GM23248 (cell line): Measurements from ENCODE around the gene MYO3A. TPM values are rescaled to one million over a fixed set of nuclear protein-coding genes. Genes with fewer than 3 reads are reported as not detected.

Source experiments
- DNase-seq: peaks from one replicate; pipeline ENCODE4 v3.0.0-alpha.2; 2015
- H2AFZ ChIP-seq: fragments of 200-600 bp; sonication (generic); 2 replicates; pipeline ENCODE4 v1.6.1; 2016; ENCODE audit warnings: antibody characterized with exemption
- H3F3A ChIP-seq: fragments of 200-600 bp; sonication (generic); 2 replicates; pipeline ENCODE4 v1.6.1; 2016; ENCODE audit warnings: mild to moderate bottlenecking, antibody characterized with exemption, mixed run types; ENCODE audit not compliant: insufficient read depth
- H3K27ac ChIP-seq: fragments of 200-600 bp; sonication (generic); 2 replicates; pipeline ENCODE4 v1.5.1; 2016; ENCODE audit warnings: mild to moderate bottlenecking
- H3K27me3 ChIP-seq: fragments of 200-600 bp; sonication (generic); replicated peaks from 2 replicates; pipeline ENCODE4 v1.6.1; 2016; ENCODE audit warnings: mild to moderate bottlenecking; ENCODE audit not compliant: insufficient read depth
- H3K36me3 ChIP-seq: fragments of 200-600 bp; sonication (generic); 2 replicates; pipeline ENCODE4 v1.6.1; 2016; ENCODE audit warnings: low read depth, mild to moderate bottlenecking
- H3K4me1 ChIP-seq: fragments of 200-600 bp; sonication (generic); 2 replicates; pipeline ENCODE4 v1.6.1; 2016; ENCODE audit warnings: mild to moderate bottlenecking; ENCODE audit not compliant: insufficient read depth
- H3K4me2 ChIP-seq: fragments of 200-600 bp; sonication (generic); one replicate; pipeline ENCODE4 v1.6.1; 2016; ENCODE audit warnings: mild to moderate bottlenecking; ENCODE audit not compliant: unreplicated experiment
- H3K4me3 ChIP-seq: fragments of 200-600 bp; sonication (generic); 2 replicates; pipeline ENCODE4 v1.5.1; 2016; ENCODE audit warnings: mild to moderate bottlenecking
- H3K79me2 ChIP-seq: fragments of 200-600 bp; sonication (generic); 2 replicates; pipeline ENCODE4 v1.6.1; 2016; ENCODE audit warnings: mild to moderate bottlenecking; ENCODE audit not compliant: insufficient read depth
- H3K9ac ChIP-seq: fragments of 200-600 bp; sonication (generic); 2 replicates; pipeline ENCODE4 v1.6.1; 2016; ENCODE audit warnings: mild to moderate bottlenecking
- H3K9me2 ChIP-seq: fragments of 200-600 bp; sonication (generic); 2 replicates; pipeline ENCODE4 v1.6.1; 2016; ENCODE audit warnings: mixed run types, mild to moderate bottlenecking, moderate library complexity; ENCODE audit not compliant: insufficient read depth
- H3K9me3 ChIP-seq: fragments of 200-600 bp; sonication (generic); one replicate; pipeline ENCODE4 v1.6.1; 2017; ENCODE audit warnings: low read depth
- H4K20me1 ChIP-seq: fragments of 200-600 bp; sonication (generic); 2 replicates; pipeline ENCODE4 v1.6.0; 2016; ENCODE audit not compliant: insufficient read depth
- EZH2 ChIP-seq: fragments of 200-600 bp; sonication (generic); IDR thresholded peaks from 2 replicates; pipeline ENCODE4 v1.6.1; 2018; ENCODE audit warnings: antibody characterized with exemption, mild to moderate bottlenecking; ENCODE audit not compliant: insufficient read depth, poor library complexity, severe bottlenecking
- EZH2phosphoT487 ChIP-seq: fragments of 200-600 bp; sonication (generic); IDR thresholded peaks from 2 replicates; pipeline ENCODE4 v1.6.1; 2018; ENCODE audit warnings: antibody characterized with exemption, moderate library complexity, mild to moderate bottlenecking, low read depth; ENCODE audit not compliant: insufficient read depth
- whole genome bisulfite sequencing, 2 experiments: methylation state at CpG; one replicate each; pipeline ENCODE4 v1.1.6; 2015 to 2017; ENCODE audit warnings: low lambda C conversion rate in 2 of 2, low coverage in 1 of 2; ENCODE audit errors: missing lambda C conversion rate in 2 of 2; 5-methylcytosine and 5-hydroxymethylcytosine counted together
- in situ Hi-C: fragments of 300-500 bp; cut with MboI; formaldehyde crosslinking; loops from 2 replicates; pipeline ENCODE4 v1.15.0; 2020
- polyA plus RNA-seq: library from polyadenylated mRNA; unstranded; fragments of >200 nt; fragmentation: Nextera tagmentation; extraction: Ambion mirVana; gene quantifications from 2 replicates; pipeline ENCODE4 v1.2.1, GENCODE V29; 2016
- total RNA-seq: library from RNA; depleted of rRNA; stranded (reverse); fragments of >200 nt; shearing (Covaris generic); gene quantifications from 2 replicates; pipeline ENCODE4 v1.2.3, GENCODE V29; 2014

MYO3A gene
- total and polyA plus RNA-seq, 2 experiments from 2014 or later: not detected

- Histone ChIP-seq H3K27ac (no peak overlapping the region), H3K9me3 (no peaks in the 10 kb centered on the region), H3K27me3 (no peaks in the 10 kb centered on the region), H2AFZ (no peak overlapping the region), H3K9me2 (no peaks in the 10 kb centered on the region), H3F3A (no peaks in the 10 kb centered on the region), H3K9ac (no peak overlapping the region), H3K4me3 (no peak overlapping the region), H3K79me2 (no peaks in the 10 kb centered on the region), H3K4me1 (no peaks in the 10 kb centered on the region), H3K36me3 (no peaks in the 10 kb centered on the region), H4K20me1 (no peaks in the 10 kb centered on the region), H3K4me2 (no peak overlapping the region)
- TF ChIP-seq EZH2phosphoT487 (no peak), EZH2 (no peak)
- WGBS, 2 experiments: 10 to 13% methylated on average over 3 of the region's 3 CpGs
- DNase-seq: no peak
- in situ Hi-C loops: no loop called here
Observed at GRCh38 chr10:25896421-25896820, 37.6 kb upstream of the MYO3A start.

- in situ Hi-C loops: no loop called here
- Histone ChIP-seq H3F3A (no peaks in the 10 kb centered on the region), H3K36me3 (no peaks in the 10 kb centered on the region), H3K4me1 (no peaks in the 10 kb centered on the region), H3K9me2 (no peaks in the 10 kb centered on the region), H2AFZ (no peak overlapping the region), H3K27ac (no peak overlapping the region), H4K20me1 (no peaks in the 10 kb centered on the region), H3K9me3 (no peaks in the 10 kb centered on the region), H3K4me3 (no peak overlapping the region), H3K79me2 (no peaks in the 10 kb centered on the region), H3K4me2 (no peak overlapping the region), H3K9ac (no peak overlapping the region), H3K27me3 (no peaks in the 10 kb centered on the region)
- TF ChIP-seq EZH2 (no peak), EZH2phosphoT487 (no peak)
- no peak for DNase-seq
- WGBS, 2 experiments: 14 to 25% methylated on average over 3 of the region's 3 CpGs
Observed at GRCh38 chr10:25899304-25899703, 34.7 kb upstream of the MYO3A start.

- no peak overlapping the region for H2AFZ ChIP-seq
- H3K79me2 ChIP-seq: no peaks in the 10 kb centered on the region
- H3K9ac ChIP-seq: no peak overlapping the region
- H3K27ac ChIP-seq: no peak overlapping the region
- H3K4me1 ChIP-seq: no peaks in the 10 kb centered on the region
- DNase-seq: no peak
- H4K20me1 ChIP-seq: no peaks in the 10 kb centered on the region
- no peak overlapping the region for H3K4me2 ChIP-seq
- WGBS, 2 experiments: 62 to 68% methylated on average over 4 of the region's 4 CpGs
- no peaks in the 10 kb centered on the region for H3K9me3 ChIP-seq
- H3K27me3 ChIP-seq: no peaks in the 10 kb centered on the region
- TF ChIP-seq EZH2: no peak
- no peak for TF ChIP-seq EZH2phosphoT487
- in situ Hi-C loops: no loop called here
- H3K4me3 ChIP-seq: no peak overlapping the region
- H3F3A ChIP-seq: no peaks in the 10 kb centered on the region
- H3K9me2 ChIP-seq: no peaks in the 10 kb centered on the region
- H3K36me3 ChIP-seq: no peaks in the 10 kb centered on the region
Observed at GRCh38 chr10:25901199-25901598, 32.8 kb upstream of the MYO3A start.

GRCh38 chr10:25902002-25902401, 32.0 kb upstream of the MYO3A start:
- H3K36me3 ChIP-seq: no peaks in the 10 kb centered on the region
- H3K27me3 ChIP-seq: no peaks in the 10 kb centered on the region
- H3K27ac ChIP-seq: no peak overlapping the region
- H3K4me2 ChIP-seq: no peak overlapping the region
- H3K9me3 ChIP-seq: no peaks in the 10 kb centered on the region
- H3K4me3 ChIP-seq: no peak overlapping the region
- H3K9me2 ChIP-seq: no peaks in the 10 kb centered on the region
- TF ChIP-seq EZH2 (no peak), EZH2phosphoT487 (no peak)
- WGBS, 2 experiments: 50 to 53% methylated on average over 5 of the region's 5 CpGs
- no peak overlapping the region for H2AFZ ChIP-seq
- no peaks in the 10 kb centered on the region for H3F3A ChIP-seq
- H3K9ac ChIP-seq: no peak overlapping the region
- DNase-seq: no peak
- H4K20me1 ChIP-seq: no peaks in the 10 kb centered on the region
- H3K4me1 ChIP-seq: no peaks in the 10 kb centered on the region
- in situ Hi-C loops: no loop called here
- H3K79me2 ChIP-seq: no peaks in the 10 kb centered on the region

- Histone ChIP-seq H4K20me1 (no peaks in the 10 kb centered on the region), H3K4me1 (no peaks in the 10 kb centered on the region), H3K79me2 (no peaks in the 10 kb centered on the region), H3K9me3 (no peaks in the 10 kb centered on the region), H3K9ac (no peak overlapping the region), H3K4me3 (no peak overlapping the region), H3K36me3 (no peaks in the 10 kb centered on the region), H2AFZ (no peak overlapping the region), H3F3A (no peaks in the 10 kb centered on the region), H3K27ac (no peak overlapping the region), H3K27me3 (no peaks in the 10 kb centered on the region), H3K4me2 (no peak overlapping the region), H3K9me2 (no peaks in the 10 kb centered on the region)
- 5 to 7% methylated on average over 4 of the region's 4 CpGs for WGBS, 2 experiments
- in situ Hi-C loops: no loop called here
- DNase-seq: no peak
- TF ChIP-seq EZH2phosphoT487 (no peak), EZH2 (no peak)
Observed at GRCh38 chr10:25907261-25907660, 26.8 kb upstream of the MYO3A start.
